NB4 (cell line): ENCODE data around the gene TGFB2.

ENCODE experiments used
- CTCF ChIP-seq: IDR thresholded peaks from one replicate; pipeline ENCODE4 v1.5.1; 2012; ENCODE audit warnings: low read depth, low read length
- MYC ChIP-seq: IDR thresholded peaks from 2 replicates; pipeline ENCODE4 v1.6.1; 2011; ENCODE audit warnings: low read depth, low read length
- POLR2A ChIP-seq: IDR thresholded peaks from 2 replicates; pipeline ENCODE4 v1.6.1; 2011; ENCODE audit warnings: mild to moderate bottlenecking; ENCODE audit not compliant: insufficient read length; ENCODE audit errors: extremely low read depth
- TF ChIP-seq, protein P1 (sequence below): IDR thresholded peaks from 2 replicates; pipeline ENCODE4 v1.6.1; 2011; ENCODE audit warnings: low read depth, low read length

DNA sequence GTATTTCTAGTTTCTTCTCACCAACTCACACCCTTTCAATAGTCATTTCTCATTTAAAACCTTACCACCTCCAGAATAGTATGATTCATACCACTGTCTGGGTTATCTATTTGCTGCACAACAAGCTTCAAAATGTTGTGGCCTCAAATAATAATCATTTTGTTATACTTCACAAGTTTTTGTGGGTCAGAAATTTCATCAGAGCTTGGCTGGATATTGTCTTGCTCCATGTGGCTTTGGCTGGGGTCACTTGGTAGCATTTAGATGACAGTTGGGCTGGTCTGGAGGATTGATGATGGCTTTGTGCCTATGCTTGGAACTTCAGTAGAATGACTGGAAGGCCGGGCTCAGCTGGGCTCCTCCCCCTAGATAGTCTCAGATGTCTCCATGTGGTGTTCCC lies 66.0 kb downstream of the TGFB2 start:
- no peak for TF ChIP-seq POLR2A
- no peak for TF ChIP-seq CTCF
- no peak for TF ChIP-seq MYC
- TF ChIP-seq, protein P1, sequence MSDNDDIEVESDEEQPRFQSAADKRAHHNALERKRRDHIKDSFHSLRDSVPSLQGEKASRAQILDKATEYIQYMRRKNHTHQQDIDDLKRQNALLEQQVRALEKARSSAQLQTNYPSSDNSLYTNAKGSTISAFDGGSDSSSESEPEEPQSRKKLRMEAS = no peak
